GM23338 (cell line): Measurements from ENCODE around the gene DAW1. TPM values are rescaled to one million over a fixed set of nuclear protein-coding genes. Genes with fewer than 3 reads are reported as not detected.

Experiments
- ATAC-seq: fragments of 200-7000 bp; cut with Tn5 transposase; 3 replicates; pipeline ENCODE4 v1.9.1; 2020
- DNase-seq: peaks from one replicate; pipeline ENCODE4 v3.0.0-alpha.2; 2015; ENCODE audit warnings: low spot score
- H2AFZ ChIP-seq: fragments of 200-600 bp; sonication (generic); 2 replicates; pipeline ENCODE4 v1.8.0; 2016; ENCODE audit warnings: antibody characterized with exemption, mild to moderate bottlenecking, moderate library complexity
- H3F3A ChIP-seq: fragments of 200-600 bp; sonication (generic); replicated peaks from 2 replicates; pipeline ENCODE4 v1.8.0; 2017; ENCODE audit warnings: antibody characterized with exemption, mixed run types, low read depth
- H3K27ac ChIP-seq: fragments of 200-600 bp; sonication (generic); 2 replicates; pipeline ENCODE4 v1.6.1; 2016; ENCODE audit warnings: low read depth
- H3K27me3 ChIP-seq: fragments of 200-600 bp; sonication (generic); 2 replicates; pipeline ENCODE4 v1.8.0; 2016; ENCODE audit warnings: mild to moderate bottlenecking, mixed run types, moderate library complexity; ENCODE audit not compliant: insufficient read depth
- H3K36me3 ChIP-seq: fragments of 200-600 bp; sonication (generic); 2 replicates; pipeline ENCODE4 v1.8.0; 2016; ENCODE audit warnings: mild to moderate bottlenecking; ENCODE audit not compliant: insufficient read depth
- H3K4me1 ChIP-seq: fragments of 200-600 bp; sonication (generic); 2 replicates; pipeline ENCODE4 v1.8.0; 2016; ENCODE audit warnings: mild to moderate bottlenecking, moderate library complexity; ENCODE audit not compliant: insufficient read depth
- H3K4me2 ChIP-seq: fragments of 200-600 bp; sonication (generic); 2 replicates; pipeline ENCODE4 v1.7.1; 2017; ENCODE audit warnings: mixed run types
- H3K4me3 ChIP-seq: fragments of 200-600 bp; sonication (generic); 2 replicates; pipeline ENCODE4 v1.6.1; 2016; ENCODE audit warnings: mixed run types
- H3K79me2 ChIP-seq: fragments of 200-600 bp; sonication (generic); replicated peaks from 2 replicates; pipeline ENCODE4 v1.8.0; 2017; ENCODE audit warnings: mild to moderate bottlenecking; ENCODE audit not compliant: insufficient read depth
- H3K9me2 ChIP-seq: fragments of 200-600 bp; sonication (generic); 2 replicates; pipeline ENCODE4 v1.8.0; 2017; ENCODE audit not compliant: insufficient read depth
- H4K20me1 ChIP-seq: fragments of 200-600 bp; sonication (generic); replicated peaks from 2 replicates; pipeline ENCODE4 v1.8.0; 2017; ENCODE audit warnings: mild to moderate bottlenecking; ENCODE audit not compliant: insufficient read depth
- H3K27ac Mint-ChIP-seq: 2 replicates; pipeline ENCODE4 v1.8.0; 2020; ENCODE audit warnings: inconsistent platforms, mild to moderate bottlenecking, moderate library complexity, mixed read lengths
- H3K27me3 Mint-ChIP-seq: 3 replicates; pipeline ENCODE4 v1.8.0; 2022; ENCODE audit warnings: low read depth, mild to moderate bottlenecking, moderate library complexity, mixed read lengths, inconsistent platforms; ENCODE audit not compliant: insufficient read depth, poor library complexity
- H3K36me3 Mint-ChIP-seq: 3 replicates; pipeline ENCODE4 v1.8.0; 2021; ENCODE audit warnings: low read depth, mild to moderate bottlenecking, inconsistent platforms, moderate library complexity, mixed read lengths
- H3K4me1 Mint-ChIP-seq: 3 replicates; pipeline ENCODE4 v1.8.0; 2020; ENCODE audit warnings: mild to moderate bottlenecking, inconsistent platforms, mixed read lengths
- H3K4me3 Mint-ChIP-seq: 3 replicates; pipeline ENCODE4 v1.8.0; 2021; ENCODE audit warnings: moderate library complexity, mild to moderate bottlenecking, inconsistent platforms, mixed read lengths
- H3K9me3 Mint-ChIP-seq: 3 replicates; pipeline ENCODE4 v1.8.0; 2020; ENCODE audit warnings: moderate library complexity, mild to moderate bottlenecking, inconsistent platforms, mixed read lengths
- CREB1 ChIP-seq: fragments of 250-450 bp; sonication (Bioruptor Pico); IDR thresholded peaks from 2 replicates; pipeline ENCODE4 v1.5.0; 2020; ENCODE audit warnings: low read depth, mild to moderate bottlenecking, moderate library complexity
- ETS1 ChIP-seq: IDR thresholded peaks from 2 replicates; pipeline ENCODE4 v1.6.1; 2016; ENCODE audit warnings: antibody characterized with exemption
- EZH2 ChIP-seq: fragments of 200-600 bp; sonication (generic); IDR thresholded peaks from one replicate; pipeline ENCODE4 v1.8.0; 2017; ENCODE audit warnings: antibody characterized with exemption, mild to moderate bottlenecking, low read depth; ENCODE audit not compliant: unreplicated experiment
- EZH2phosphoT487 ChIP-seq: fragments of 200-600 bp; sonication (generic); IDR thresholded peaks from one replicate; pipeline ENCODE4 v1.8.1; 2018; ENCODE audit warnings: antibody characterized with exemption; ENCODE audit not compliant: unreplicated experiment
- JUNB ChIP-seq: IDR thresholded peaks from one replicate; pipeline ENCODE4 v1.6.1; 2016; ENCODE audit warnings: antibody characterized with exemption; ENCODE audit not compliant: unreplicated experiment
- NANOG ChIP-seq: IDR thresholded peaks from 2 replicates; pipeline ENCODE4 v1.6.1; 2016; ENCODE audit warnings: antibody characterized with exemption, borderline replicate concordance
- POLR2AphosphoS5 ChIP-seq: IDR thresholded peaks from 2 replicates; pipeline ENCODE4 v1.6.1; 2016; ENCODE audit warnings: antibody characterized with exemption, low read depth
- REST ChIP-seq: IDR thresholded peaks from one replicate; pipeline ENCODE4 v1.6.1; 2018; ENCODE audit warnings: antibody characterized with exemption; ENCODE audit not compliant: unreplicated experiment
- STAT1 ChIP-seq: IDR thresholded peaks from one replicate; pipeline ENCODE4 v1.6.1; 2016; ENCODE audit warnings: antibody characterized with exemption; ENCODE audit not compliant: unreplicated experiment
- ZNF114 ChIP-seq: fragments of 250-450 bp; sonication (Bioruptor Pico); IDR thresholded peaks from 2 replicates; pipeline ENCODE4 v1.5.0; 2020; ENCODE audit warnings: mild to moderate bottlenecking, moderate library complexity
- ZNF331 ChIP-seq: fragments of 250-450 bp; sonication (Bioruptor Pico); IDR thresholded peaks from 2 replicates; pipeline ENCODE4 v1.5.0; 2020; ENCODE audit warnings: low read depth, mild to moderate bottlenecking, moderate library complexity
- polyA plus RNA-seq: library from polyadenylated mRNA; unstranded; fragments of >200 nt; fragmentation: Nextera tagmentation; extraction: Ambion mirVana; gene quantifications from 2 replicates; pipeline ENCODE4 v1.2.1, GENCODE V29; 2016
- total RNA-seq: library from RNA; depleted of rRNA; stranded (reverse); fragments of >200 nt; shearing (Covaris generic); gene quantifications from 2 replicates; pipeline ENCODE4 v1.2.3, GENCODE V29; 2014
- TF ChIP-seq, protein P1 (sequence below), 2 experiments: fragments of 200-600 bp in 1 of 2; sonication (generic) in 1 of 2; conservative IDR thresholded peaks; 2 replicates each; pipeline versions ENCODE4 v1.5.1 to v1.6.1; 2016 to 2017; ENCODE audit warnings: antibody characterized with exemption in 2 of 2, low read depth in 2 of 2, mild to moderate bottlenecking in 2 of 2, moderate library complexity in 1 of 2
- TF ChIP-seq, protein P2 (sequence below): fragments of 250-450 bp; sonication (Bioruptor Pico); IDR thresholded peaks from 2 replicates; pipeline ENCODE4 v1.5.0; 2020; ENCODE audit warnings: mild to moderate bottlenecking, moderate library complexity

DAW1 gene
- total and polyA plus RNA-seq, 2 experiments from 2014 or later: 0.71 to 2.0 TPM

DNA sequence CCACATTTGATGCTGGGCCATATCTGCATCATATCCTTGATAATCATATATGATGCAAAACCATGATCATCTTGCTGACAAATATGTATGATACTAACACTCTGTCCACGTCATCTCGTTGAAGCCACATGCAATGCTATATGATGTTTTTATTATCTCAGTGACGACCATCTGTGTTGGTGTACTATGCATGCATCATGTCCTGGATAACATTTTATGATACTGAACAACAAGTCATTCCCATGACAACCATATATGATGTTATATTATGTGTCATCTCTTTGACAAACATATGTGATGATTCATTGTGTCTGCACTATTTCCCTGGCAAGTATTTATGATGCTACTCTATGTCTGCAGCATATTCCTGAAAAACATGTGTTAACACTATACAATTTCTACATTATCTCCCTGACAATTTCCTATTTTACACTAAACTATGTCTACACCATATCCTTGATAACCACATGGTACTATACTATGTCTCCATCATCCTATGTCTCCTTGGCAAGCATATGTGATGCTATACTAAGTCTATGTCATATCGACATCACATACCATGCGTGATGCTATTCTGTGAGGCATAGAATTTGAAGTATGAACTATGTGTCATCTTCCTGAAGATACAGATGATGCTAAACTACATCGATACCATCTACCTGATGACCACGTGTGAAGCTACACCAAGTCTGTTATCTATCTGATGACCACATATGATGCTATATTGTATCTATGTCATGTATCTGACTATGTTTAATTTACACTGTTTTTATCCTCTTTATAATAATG lies 37.0 kb downstream of the DAW1 start:
- DNase-seq (no peak), ATAC-seq (no peak)
- no peaks in the 10 kb centered on the region; the same call in 2 of the 3 replicates for H3K4me1 Mint-ChIP-seq
- H3K36me3 ChIP-seq: no peaks in the 10 kb centered on the region
- no peak overlapping the region for H3K27ac ChIP-seq
- no peaks in the 10 kb centered on the region for H3K79me2 ChIP-seq
- no peaks in the 10 kb centered on the region for H3F3A ChIP-seq
- no peak overlapping the region for H3K4me2 ChIP-seq
- H3K9me2 ChIP-seq: no peaks in the 10 kb centered on the region
- H3K4me3 ChIP-seq: no peak overlapping the region
- no peaks in the 10 kb centered on the region for H3K4me1 ChIP-seq
- no peak overlapping the region for H3K4me3 Mint-ChIP-seq
- no peak overlapping the region for H2AFZ ChIP-seq
- H3K36me3 Mint-ChIP-seq: no peaks in the 10 kb centered on the region
- TF ChIP-seq, protein P1, sequence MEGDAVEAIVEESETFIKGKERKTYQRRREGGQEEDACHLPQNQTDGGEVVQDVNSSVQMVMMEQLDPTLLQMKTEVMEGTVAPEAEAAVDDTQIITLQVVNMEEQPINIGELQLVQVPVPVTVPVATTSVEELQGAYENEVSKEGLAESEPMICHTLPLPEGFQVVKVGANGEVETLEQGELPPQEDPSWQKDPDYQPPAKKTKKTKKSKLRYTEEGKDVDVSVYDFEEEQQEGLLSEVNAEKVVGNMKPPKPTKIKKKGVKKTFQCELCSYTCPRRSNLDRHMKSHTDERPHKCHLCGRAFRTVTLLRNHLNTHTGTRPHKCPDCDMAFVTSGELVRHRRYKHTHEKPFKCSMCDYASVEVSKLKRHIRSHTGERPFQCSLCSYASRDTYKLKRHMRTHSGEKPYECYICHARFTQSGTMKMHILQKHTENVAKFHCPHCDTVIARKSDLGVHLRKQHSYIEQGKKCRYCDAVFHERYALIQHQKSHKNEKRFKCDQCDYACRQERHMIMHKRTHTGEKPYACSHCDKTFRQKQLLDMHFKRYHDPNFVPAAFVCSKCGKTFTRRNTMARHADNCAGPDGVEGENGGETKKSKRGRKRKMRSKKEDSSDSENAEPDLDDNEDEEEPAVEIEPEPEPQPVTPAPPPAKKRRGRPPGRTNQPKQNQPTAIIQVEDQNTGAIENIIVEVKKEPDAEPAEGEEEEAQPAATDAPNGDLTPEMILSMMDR (conservative IDR thresholded peaks at IDR 0.05; ENCODE audit: low read depth in 2 of 2): no peak
- TF ChIP-seq POLR2AphosphoS5: no peak
- no peak for TF ChIP-seq ETS1
- TF ChIP-seq EZH2: no peak
- TF ChIP-seq CREB1 (CRISPR knock-in tag): no peak
- TF ChIP-seq, protein P2, sequence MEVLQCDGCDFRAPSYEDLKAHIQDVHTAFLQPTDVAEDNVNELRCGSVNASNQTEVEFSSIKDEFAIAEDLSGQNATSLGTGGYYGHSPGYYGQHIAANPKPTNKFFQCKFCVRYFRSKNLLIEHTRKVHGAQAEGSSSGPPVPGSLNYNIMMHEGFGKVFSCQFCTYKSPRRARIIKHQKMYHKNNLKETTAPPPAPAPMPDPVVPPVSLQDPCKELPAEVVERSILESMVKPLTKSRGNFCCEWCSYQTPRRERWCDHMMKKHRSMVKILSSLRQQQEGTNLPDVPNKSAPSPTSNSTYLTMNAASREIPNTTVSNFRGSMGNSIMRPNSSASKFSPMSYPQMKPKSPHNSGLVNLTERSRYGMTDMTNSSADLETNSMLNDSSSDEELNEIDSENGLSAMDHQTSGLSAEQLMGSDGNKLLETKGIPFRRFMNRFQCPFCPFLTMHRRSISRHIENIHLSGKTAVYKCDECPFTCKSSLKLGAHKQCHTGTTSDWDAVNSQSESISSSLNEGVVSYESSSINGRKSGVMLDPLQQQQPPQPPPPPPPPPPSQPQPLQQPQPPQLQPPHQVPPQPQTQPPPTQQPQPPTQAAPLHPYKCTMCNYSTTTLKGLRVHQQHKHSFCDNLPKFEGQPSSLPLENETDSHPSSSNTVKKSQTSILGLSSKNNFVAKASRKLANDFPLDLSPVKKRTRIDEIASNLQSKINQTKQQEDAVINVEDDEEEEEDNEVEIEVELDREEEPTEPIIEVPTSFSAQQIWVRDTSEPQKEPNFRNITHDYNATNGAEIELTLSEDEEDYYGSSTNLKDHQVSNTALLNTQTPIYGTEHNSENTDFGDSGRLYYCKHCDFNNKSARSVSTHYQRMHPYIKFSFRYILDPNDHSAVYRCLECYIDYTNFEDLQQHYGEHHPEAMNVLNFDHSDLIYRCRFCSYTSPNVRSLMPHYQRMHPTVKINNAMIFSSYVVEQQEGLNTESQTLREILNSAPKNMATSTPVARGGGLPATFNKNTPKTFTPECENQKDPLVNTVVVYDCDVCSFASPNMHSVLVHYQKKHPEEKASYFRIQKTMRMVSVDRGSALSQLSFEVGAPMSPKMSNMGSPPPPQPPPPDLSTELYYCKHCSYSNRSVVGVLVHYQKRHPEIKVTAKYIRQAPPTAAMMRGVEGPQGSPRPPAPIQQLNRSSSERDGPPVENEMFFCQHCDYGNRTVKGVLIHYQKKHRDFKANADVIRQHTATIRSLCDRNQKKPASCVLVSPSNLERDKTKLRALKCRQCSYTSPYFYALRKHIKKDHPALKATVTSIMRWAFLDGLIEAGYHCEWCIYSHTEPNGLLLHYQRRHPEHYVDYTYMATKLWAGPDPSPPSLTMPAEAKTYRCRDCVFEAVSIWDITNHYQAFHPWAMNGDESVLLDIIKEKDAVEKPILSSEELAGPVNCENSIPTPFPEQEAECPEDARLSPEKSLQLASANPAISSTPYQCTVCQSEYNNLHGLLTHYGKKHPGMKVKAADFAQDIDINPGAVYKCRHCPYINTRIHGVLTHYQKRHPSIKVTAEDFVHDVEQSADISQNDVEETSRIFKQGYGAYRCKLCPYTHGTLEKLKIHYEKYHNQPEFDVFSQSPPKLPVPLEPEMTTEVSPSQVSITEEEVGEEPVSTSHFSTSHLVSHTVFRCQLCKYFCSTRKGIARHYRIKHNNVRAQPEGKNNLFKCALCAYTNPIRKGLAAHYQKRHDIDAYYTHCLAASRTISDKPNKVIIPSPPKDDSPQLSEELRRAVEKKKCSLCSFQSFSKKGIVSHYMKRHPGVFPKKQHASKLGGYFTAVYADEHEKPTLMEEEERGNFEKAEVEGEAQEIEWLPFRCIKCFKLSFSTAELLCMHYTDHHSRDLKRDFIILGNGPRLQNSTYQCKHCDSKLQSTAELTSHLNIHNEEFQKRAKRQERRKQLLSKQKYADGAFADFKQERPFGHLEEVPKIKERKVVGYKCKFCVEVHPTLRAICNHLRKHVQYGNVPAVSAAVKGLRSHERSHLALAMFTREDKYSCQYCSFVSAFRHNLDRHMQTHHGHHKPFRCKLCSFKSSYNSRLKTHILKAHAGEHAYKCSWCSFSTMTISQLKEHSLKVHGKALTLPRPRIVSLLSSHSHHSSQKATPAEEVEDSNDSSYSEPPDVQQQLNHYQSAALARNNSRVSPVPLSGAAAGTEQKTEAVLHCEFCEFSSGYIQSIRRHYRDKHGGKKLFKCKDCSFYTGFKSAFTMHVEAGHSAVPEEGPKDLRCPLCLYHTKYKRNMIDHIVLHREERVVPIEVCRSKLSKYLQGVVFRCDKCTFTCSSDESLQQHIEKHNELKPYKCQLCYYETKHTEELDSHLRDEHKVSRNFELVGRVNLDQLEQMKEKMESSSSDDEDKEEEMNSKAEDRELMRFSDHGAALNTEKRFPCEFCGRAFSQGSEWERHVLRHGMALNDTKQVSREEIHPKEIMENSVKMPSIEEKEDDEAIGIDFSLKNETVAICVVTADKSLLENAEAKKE (CRISPR knock-in tag): no peak
- TF ChIP-seq JUNB: no peak
- TF ChIP-seq EZH2phosphoT487: no peak
- TF ChIP-seq ZNF331: no peak
- TF ChIP-seq NANOG: no peak
- TF ChIP-seq STAT1: no peak
- no peak for TF ChIP-seq ZNF114 (CRISPR knock-in tag)
- no peak for TF ChIP-seq REST
- H3K27ac Mint-ChIP-seq: no peak overlapping the region
- no peaks in the 10 kb centered on the region for H3K27me3 ChIP-seq
- H3K9me3 Mint-ChIP-seq: no peaks in the 10 kb centered on the region
- no peaks in the 10 kb centered on the region for H4K20me1 ChIP-seq
- peaks cover 3% of the 10 kb centered on the region for H3K27me3 Mint-ChIP-seq
